ENCODE results near the gene LPA. TPM values are rescaled to one million over a fixed set of nuclear protein-coding genes. Genes with fewer than 3 reads are reported as not detected.
"Not testable (repeated sequence)": the region's sequence is repeated elsewhere in the genome, so short reads cannot be mapped to it uniquely, and the experiment has no call there.

LPA gene, protein sequence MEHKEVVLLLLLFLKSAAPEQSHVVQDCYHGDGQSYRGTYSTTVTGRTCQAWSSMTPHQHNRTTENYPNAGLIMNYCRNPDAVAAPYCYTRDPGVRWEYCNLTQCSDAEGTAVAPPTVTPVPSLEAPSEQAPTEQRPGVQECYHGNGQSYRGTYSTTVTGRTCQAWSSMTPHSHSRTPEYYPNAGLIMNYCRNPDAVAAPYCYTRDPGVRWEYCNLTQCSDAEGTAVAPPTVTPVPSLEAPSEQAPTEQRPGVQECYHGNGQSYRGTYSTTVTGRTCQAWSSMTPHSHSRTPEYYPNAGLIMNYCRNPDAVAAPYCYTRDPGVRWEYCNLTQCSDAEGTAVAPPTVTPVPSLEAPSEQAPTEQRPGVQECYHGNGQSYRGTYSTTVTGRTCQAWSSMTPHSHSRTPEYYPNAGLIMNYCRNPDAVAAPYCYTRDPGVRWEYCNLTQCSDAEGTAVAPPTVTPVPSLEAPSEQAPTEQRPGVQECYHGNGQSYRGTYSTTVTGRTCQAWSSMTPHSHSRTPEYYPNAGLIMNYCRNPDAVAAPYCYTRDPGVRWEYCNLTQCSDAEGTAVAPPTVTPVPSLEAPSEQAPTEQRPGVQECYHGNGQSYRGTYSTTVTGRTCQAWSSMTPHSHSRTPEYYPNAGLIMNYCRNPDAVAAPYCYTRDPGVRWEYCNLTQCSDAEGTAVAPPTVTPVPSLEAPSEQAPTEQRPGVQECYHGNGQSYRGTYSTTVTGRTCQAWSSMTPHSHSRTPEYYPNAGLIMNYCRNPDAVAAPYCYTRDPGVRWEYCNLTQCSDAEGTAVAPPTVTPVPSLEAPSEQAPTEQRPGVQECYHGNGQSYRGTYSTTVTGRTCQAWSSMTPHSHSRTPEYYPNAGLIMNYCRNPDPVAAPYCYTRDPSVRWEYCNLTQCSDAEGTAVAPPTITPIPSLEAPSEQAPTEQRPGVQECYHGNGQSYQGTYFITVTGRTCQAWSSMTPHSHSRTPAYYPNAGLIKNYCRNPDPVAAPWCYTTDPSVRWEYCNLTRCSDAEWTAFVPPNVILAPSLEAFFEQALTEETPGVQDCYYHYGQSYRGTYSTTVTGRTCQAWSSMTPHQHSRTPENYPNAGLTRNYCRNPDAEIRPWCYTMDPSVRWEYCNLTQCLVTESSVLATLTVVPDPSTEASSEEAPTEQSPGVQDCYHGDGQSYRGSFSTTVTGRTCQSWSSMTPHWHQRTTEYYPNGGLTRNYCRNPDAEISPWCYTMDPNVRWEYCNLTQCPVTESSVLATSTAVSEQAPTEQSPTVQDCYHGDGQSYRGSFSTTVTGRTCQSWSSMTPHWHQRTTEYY (N-terminal part only)
- total RNA-seq: not detected

GRCh38 chr6:160664198-160664597 is at the start of gene LPA:
LPA (minus strand) TSS chr6:160664275; CDS start chr6:160664214, 61 bp downstream.
- H3K27ac ChIP-seq; H3K27me3 ChIP-seq; H3K36me3 ChIP-seq; DNase-seq (ENCODE audit: low spot score in 2 of 2); H3K4me3 ChIP-seq; H3K4me1 ChIP-seq; H3K9me3 ChIP-seq: not testable (repeated sequence)
- 67% methylated on average over 1 of the region's 1 CpG for WGBS

- not testable (repeated sequence) for H3K9me3 ChIP-seq; H3K27me3 ChIP-seq; H3K27ac ChIP-seq; DNase-seq (ENCODE audit: low spot score in 2 of 2); H3K4me1 ChIP-seq; H3K4me3 ChIP-seq; H3K36me3 ChIP-seq
Observed at GRCh38 chr6:160708993-160709392, 44.9 kb upstream of the LPA start.

GRCh38 chr6:160704688-160705087 is 40.6 kb upstream of the LPA start:
- not testable (repeated sequence) for DNase-seq (ENCODE audit: low spot score in 2 of 2)

GRCh38 chr6:160701918-160702680 is 38.0 kb upstream of the LPA start, which contains the start of gene PLG:
PLG (plus strand) TSS chr6:160702244; CDS start chr6:160702305, 61 bp downstream.
- DNase-seq (ENCODE audit: low spot score in 2 of 2); H3K4me1 ChIP-seq; H3K9me3 ChIP-seq; H3K27me3 ChIP-seq; H3K36me3 ChIP-seq; H3K4me3 ChIP-seq; H3K27ac ChIP-seq: not testable (repeated sequence)
- WGBS: 89% methylated on average over 6 of the region's 6 CpGs

More at GRCh38 chr6:160704688-160705087, 40.6 kb upstream of the LPA start:
- not testable (repeated sequence) for H3K9me3 ChIP-seq, H3K4me3 ChIP-seq, H3K27me3 ChIP-seq, H3K36me3 ChIP-seq, H3K4me1 ChIP-seq, H3K27ac ChIP-seq
- WGBS: 86% methylated on average over 7 of the region's 7 CpGs

DNA sequence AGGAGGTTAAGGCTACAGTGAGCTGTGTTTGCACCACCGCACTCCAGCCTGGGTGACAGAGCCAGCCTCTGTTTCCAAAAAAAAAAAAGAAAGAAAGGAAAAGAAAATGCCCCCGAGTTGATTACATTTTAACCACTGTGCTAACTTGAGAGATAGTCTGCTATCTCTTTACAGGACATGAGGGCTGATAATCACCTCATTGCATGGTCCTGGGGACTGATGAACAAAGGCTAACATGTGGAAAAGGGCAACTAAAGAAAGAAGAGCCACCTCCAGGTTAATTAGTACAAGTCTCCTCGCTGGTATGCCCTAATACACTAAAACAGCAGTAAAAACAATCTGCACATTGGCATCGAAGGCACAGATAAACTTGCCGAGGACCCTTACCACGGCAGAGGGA is 33.8 kb upstream of the LPA start:
- no peak for DNase-seq (ENCODE audit: low spot score in 2 of 2)
- no peaks in the 10 kb centered on the region for H3K9me3 ChIP-seq
- TF ChIP-seq EP300 (IDR thresholded peaks at IDR 0.05): no peak
- TF ChIP-seq POLR2A (IDR thresholded peaks at IDR 0.05): no peak
- TF ChIP-seq, protein P1, sequence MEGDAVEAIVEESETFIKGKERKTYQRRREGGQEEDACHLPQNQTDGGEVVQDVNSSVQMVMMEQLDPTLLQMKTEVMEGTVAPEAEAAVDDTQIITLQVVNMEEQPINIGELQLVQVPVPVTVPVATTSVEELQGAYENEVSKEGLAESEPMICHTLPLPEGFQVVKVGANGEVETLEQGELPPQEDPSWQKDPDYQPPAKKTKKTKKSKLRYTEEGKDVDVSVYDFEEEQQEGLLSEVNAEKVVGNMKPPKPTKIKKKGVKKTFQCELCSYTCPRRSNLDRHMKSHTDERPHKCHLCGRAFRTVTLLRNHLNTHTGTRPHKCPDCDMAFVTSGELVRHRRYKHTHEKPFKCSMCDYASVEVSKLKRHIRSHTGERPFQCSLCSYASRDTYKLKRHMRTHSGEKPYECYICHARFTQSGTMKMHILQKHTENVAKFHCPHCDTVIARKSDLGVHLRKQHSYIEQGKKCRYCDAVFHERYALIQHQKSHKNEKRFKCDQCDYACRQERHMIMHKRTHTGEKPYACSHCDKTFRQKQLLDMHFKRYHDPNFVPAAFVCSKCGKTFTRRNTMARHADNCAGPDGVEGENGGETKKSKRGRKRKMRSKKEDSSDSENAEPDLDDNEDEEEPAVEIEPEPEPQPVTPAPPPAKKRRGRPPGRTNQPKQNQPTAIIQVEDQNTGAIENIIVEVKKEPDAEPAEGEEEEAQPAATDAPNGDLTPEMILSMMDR (IDR thresholded peaks at IDR 0.05): no peak
- no peak for TF ChIP-seq POLR2AphosphoS5 (IDR thresholded peaks at IDR 0.05)
- no peaks in the 10 kb centered on the region for H3K36me3 ChIP-seq
- no peaks in the 10 kb centered on the region for H3K4me1 ChIP-seq
- no peaks in the 10 kb centered on the region for H3K27me3 ChIP-seq
- 81% methylated on average over 6 of the region's 6 CpGs for WGBS
- no peak overlapping the region for H3K4me3 ChIP-seq
- no peak overlapping the region for H3K27ac ChIP-seq

GRCh38 chr6:160696884-160697283 is 32.8 kb upstream of the LPA start:
- H3K4me1 ChIP-seq; H3K27ac ChIP-seq; H3K27me3 ChIP-seq; H3K4me3 ChIP-seq; H3K9me3 ChIP-seq; DNase-seq (ENCODE audit: low spot score in 2 of 2); H3K36me3 ChIP-seq: not testable (repeated sequence)
- WGBS: 60% methylated on average over 3 of the region's 3 CpGs

GRCh38 chr6:160695622-160696021 is 31.5 kb upstream of the LPA start:
- not testable (repeated sequence) for H3K4me3 ChIP-seq; H3K4me1 ChIP-seq; H3K36me3 ChIP-seq; H3K27ac ChIP-seq; DNase-seq (ENCODE audit: low spot score in 2 of 2); H3K27me3 ChIP-seq; H3K9me3 ChIP-seq
- WGBS: 72% methylated on average over 2 of the region's 2 CpGs

DNA sequence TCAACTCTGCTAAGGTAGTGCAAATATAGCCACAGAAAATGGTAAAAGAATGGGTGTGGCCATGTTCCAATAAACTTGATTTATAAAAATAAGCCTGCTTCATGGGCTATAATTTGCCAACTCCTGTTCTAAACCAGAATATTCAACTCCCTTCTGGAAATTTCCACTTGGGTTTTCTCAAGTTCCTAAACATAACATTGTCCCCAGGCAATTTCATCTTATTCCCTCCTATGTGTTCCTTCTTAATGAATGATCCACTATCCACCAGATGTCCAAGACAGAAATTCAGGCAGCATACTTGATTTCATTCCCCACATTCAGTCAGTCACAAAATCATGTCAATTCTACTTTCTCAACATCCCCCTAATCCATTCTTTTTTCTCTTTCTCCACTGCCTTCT is 30.9 kb upstream of the LPA start:
- not testable (repeated sequence) for H3K27me3 ChIP-seq; H3K27ac ChIP-seq; H3K9me3 ChIP-seq; DNase-seq (ENCODE audit: low spot score in 2 of 2); H3K4me3 ChIP-seq; H3K36me3 ChIP-seq; H3K4me1 ChIP-seq

Data from suprapubic skin (tissue), 4 donors.